Dedifferentiated amniotic fluid mesenchymal stem cell (primary cell): ENCODE data around the gene CD300E.

ENCODE experiments used
- DNase-seq: peaks from one replicate; pipeline ENCODE4 v3.0.0-alpha.2; 2016; ENCODE audit errors: extremely low spot score

CD300E gene

GRCh38 chr17:74566132-74566753, 57.3 kb downstream of the CD300E start:
- DNase-seq: no peak

GRCh38 chr17:74565126-74565525, 58.4 kb downstream of the CD300E start:
- no peak for DNase-seq

- no peak for DNase-seq
Observed at GRCh38 chr17:74563358-74563757, 60.2 kb downstream of the CD300E start.

GRCh38 chr17:74561586-74561985, 62.0 kb downstream of the CD300E start:
- no peak for DNase-seq
